Liver (tissue), 9 donors: ENCODE measurements around the gene SKAP1. TPM values are rescaled to one million over a fixed set of nuclear protein-coding genes. Genes with fewer than 3 reads are reported as not detected.

Experiments used
- DNase-seq: peaks from one replicate; pipeline ENCODE4 v3.0.0-alpha.2; 2017; ENCODE audit warnings: low spot score
- H3K27ac ChIP-seq, 2 donors: one replicate each; pipeline ENCODE4 v1.7.0; 2013; ENCODE audit warnings: inconsistent platforms in 2 of 2, low read length in 2 of 2, control low read depth in 1 of 2, low read depth in 1 of 2, mild to moderate bottlenecking in 1 of 2
- H3K27me3 ChIP-seq, 4 donors: one replicate each; pipeline versions ENCODE4 v1.6.1 to v1.7.0; 2013; ENCODE audit warnings: low read length in 3 of 4, inconsistent platforms in 1 of 4, mild to moderate bottlenecking in 1 of 4, moderate library complexity in 1 of 4; ENCODE audit not compliant: control insufficient read depth in 4 of 4, insufficient read depth in 4 of 4
- H3K36me3 ChIP-seq, 4 donors: one replicate each; pipeline versions ENCODE4 v1.6.1 to v1.7.0; 2013; ENCODE audit warnings: low read length in 3 of 4, mild to moderate bottlenecking in 3 of 4, low read depth in 1 of 4, moderate library complexity in 1 of 4; ENCODE audit not compliant: control insufficient read depth in 4 of 4, insufficient read depth in 3 of 4
- H3K4me1 ChIP-seq, 4 donors: one replicate each; pipeline versions ENCODE4 v1.6.1 to v1.7.0; 2013; ENCODE audit warnings: low read length in 3 of 4, mild to moderate bottlenecking in 3 of 4, moderate library complexity in 1 of 4; ENCODE audit not compliant: control insufficient read depth in 4 of 4, insufficient read depth in 4 of 4
- H3K4me3 ChIP-seq, 3 donors: one replicate each; pipeline versions ENCODE4 v1.6.1 to v1.7.0; 2013; ENCODE audit warnings: low read length in 3 of 3, control low read depth in 1 of 3, low read depth in 1 of 3, mild to moderate bottlenecking in 1 of 3
- H3K9ac ChIP-seq, 2 donors: one replicate each; pipeline ENCODE4 v1.7.0; 2013; ENCODE audit warnings: low read length in 2 of 2, mild to moderate bottlenecking in 2 of 2, moderate library complexity in 2 of 2, control low read depth in 1 of 2, low read depth in 1 of 2
- H3K9me3 ChIP-seq, 4 donors: one replicate each; pipeline versions ENCODE4 v1.6.1 to v1.7.0; 2013; ENCODE audit warnings: low read length in 3 of 4; ENCODE audit not compliant: control insufficient read depth in 4 of 4
- ATF3 ChIP-seq: IDR thresholded peaks from 2 replicates; pipeline ENCODE4 v1.6.1; 2016; ENCODE audit warnings: antibody characterized with exemption
- CTCF ChIP-seq: fragments of 150-350 bp; IDR thresholded peaks from 2 replicates; pipeline ENCODE4 v1.5.1; 2017; ENCODE audit warnings: improper control_type of control experiment, low read depth, low read length; ENCODE audit not compliant: missing input control
- EGR1 ChIP-seq, 2 donors: IDR thresholded peaks; 2 replicates each; pipeline ENCODE4 v1.6.1; 2016 to 2018; ENCODE audit warnings: antibody characterized with exemption in 2 of 2, low read depth in 2 of 2
- FOXA1 ChIP-seq: IDR thresholded peaks from 2 replicates; pipeline ENCODE4 v1.6.1; 2016; ENCODE audit warnings: antibody characterized with exemption
- FOXA2 ChIP-seq: IDR thresholded peaks from 2 replicates; pipeline ENCODE4 v1.6.1; 2016; ENCODE audit warnings: antibody characterized with exemption
- GABPA ChIP-seq, 2 donors: IDR thresholded peaks in 1 of 2; conservative IDR thresholded peaks in 1 of 2; 2 replicates each; pipeline ENCODE4 v1.6.1; 2016; ENCODE audit warnings: antibody characterized with exemption in 2 of 2, mild to moderate bottlenecking in 1 of 2, moderate library complexity in 1 of 2
- HNF4A ChIP-seq, 2 donors: conservative IDR thresholded peaks; 2 replicates each; pipeline ENCODE4 v1.6.1; 2016; ENCODE audit warnings: antibody characterized with exemption in 2 of 2, mild to moderate bottlenecking in 2 of 2
- HNF4G ChIP-seq: IDR thresholded peaks from 2 replicates; pipeline ENCODE4 v1.6.1; 2016; ENCODE audit warnings: antibody characterized with exemption
- JUND ChIP-seq, 2 donors: IDR thresholded peaks; 2 replicates each; pipeline ENCODE4 v1.6.1; 2016; ENCODE audit warnings: antibody characterized with exemption in 2 of 2
- MAX ChIP-seq: IDR thresholded peaks from 2 replicates; pipeline ENCODE4 v1.6.1; 2016; ENCODE audit warnings: antibody characterized with exemption
- NR2F2 ChIP-seq: IDR thresholded peaks from 2 replicates; pipeline ENCODE4 v1.6.1; 2016; ENCODE audit warnings: antibody characterized with exemption
- RAD21 ChIP-seq, 2 donors: IDR thresholded peaks; 2 replicates each; pipeline ENCODE4 v1.6.1; 2016; ENCODE audit warnings: antibody characterized with exemption in 2 of 2, mild to moderate bottlenecking in 2 of 2
- REST ChIP-seq: IDR thresholded peaks from 2 replicates; pipeline ENCODE4 v1.6.1; 2016; ENCODE audit warnings: antibody characterized with exemption, mild to moderate bottlenecking
- RXRA ChIP-seq, 2 donors: IDR thresholded peaks; 2 replicates each; pipeline ENCODE4 v1.6.1; 2017 to 2018; ENCODE audit warnings: antibody characterized with exemption in 2 of 2, mild to moderate bottlenecking in 1 of 2
- SP1 ChIP-seq: IDR thresholded peaks from 2 replicates; pipeline ENCODE4 v1.6.1; 2018; ENCODE audit warnings: antibody characterized with exemption, mild to moderate bottlenecking
- TAF1 ChIP-seq: conservative IDR thresholded peaks from 2 replicates; pipeline ENCODE4 v1.6.1; 2016; ENCODE audit warnings: antibody characterized with exemption, mild to moderate bottlenecking
- YY1 ChIP-seq: IDR thresholded peaks from 2 replicates; pipeline ENCODE4 v1.6.1; 2016; ENCODE audit warnings: antibody characterized with exemption, mild to moderate bottlenecking
- ZBTB33 ChIP-seq: IDR thresholded peaks from 2 replicates; pipeline ENCODE4 v1.6.1; 2016; ENCODE audit warnings: antibody characterized with exemption
- WGBS: extraction: QIAGEN DNeasy Blood & Tissue Kit; methylation state at CpG from one replicate; pipeline ENCODE4 v1.1.7; 2013; 5-methylcytosine and 5-hydroxymethylcytosine counted together
- polyA plus RNA-seq, 2 donors: library from polyadenylated mRNA; stranded (reverse) in 1 of 2; unstranded in 1 of 2; fragments of 200-250 nt in 1 of 2; fragments of >200 nt in 1 of 2; fragmentation: Nextera tagmentation in 1 of 2; extraction: Ambion mirVana in 1 of 2; gene quantifications; one replicate each; pipeline versions ENCODE4 v1.2.1 to v1.2.3, GENCODE V29; 2013 to 2015
- total RNA-seq, 2 donors: library from RNA; depleted of rRNA; stranded (reverse); fragments of >200 nt; gene quantifications; one replicate each; pipeline ENCODE4 v1.2.3, GENCODE V29; 2014
- donor health status: healthy.
- donor health status: healthy.
- donor health status: healthy.
- donor health status: healthy.
- donor health status: healthy.

Gene SKAP1
- total and polyA plus RNA-seq, 4 donors = 2.5 to 20.8 (median 11.3) TPM

- H3K4me1 ChIP-seq = peaks cover 5 to 41% (median 10%) of the 10 kb centered on the region in 4 donors
- peak overlapping the region; percentile 24 to 54 (median 51) for H3K4me3 ChIP-seq
- no peaks in the 10 kb centered on the region for H3K36me3 ChIP-seq
- no peak for TF ChIP-seq MAX
- TF ChIP-seq GABPA (IDR thresholded peaks at IDR 0.05 in 1 of 2, conservative IDR thresholded peaks at IDR 0.05 in 1 of 2) = no peak
- TF ChIP-seq SP1 = peak; percentile 66
- TF ChIP-seq HNF4A (conservative IDR thresholded peaks at IDR 0.05) = peak; percentile 74 to 84
- no peak for TF ChIP-seq YY1
- TF ChIP-seq FOXA1 = peak; percentile 62
- TF ChIP-seq REST = no peak
- no peak for TF ChIP-seq CTCF
- no peak for TF ChIP-seq RAD21 (IDR thresholded peaks at IDR 0.05)
- TF ChIP-seq NR2F2 = no peak
- TF ChIP-seq RXRA (IDR thresholded peaks at IDR 0.05) = peak; percentile 17 to 52
- peak; percentile 40 for TF ChIP-seq HNF4G
- TF ChIP-seq FOXA2 = peak; percentile 27
- no peak for TF ChIP-seq EGR1 (IDR thresholded peaks at IDR 0.05; ENCODE audit: low read depth in 2 of 2)
- TF ChIP-seq ATF3 = peak; percentile 42
- peak; percentile 34 for TF ChIP-seq ZBTB33
- TF ChIP-seq JUND (IDR thresholded peaks at IDR 0.05) = peak; percentile 53 to 81
- no peak for TF ChIP-seq TAF1
- peak overlapping the region; percentile 84 to 94 for H3K27ac ChIP-seq
- WGBS = 26% methylated on average over 5 of the region's 5 CpGs
- H3K9ac ChIP-seq = peak overlapping the region; percentile 77 to 78
- H3K9me3 ChIP-seq = no peaks in the 10 kb centered on the region
- no peak for DNase-seq
- H3K27me3 ChIP-seq = no peaks in the 10 kb centered on the region
These were observed 267.0 kb downstream of the SKAP1 start for GRCh38 chr17:48162946-48163506.
